Stomach smooth muscle (tissue), 2 donors: ENCODE measurements around the gene TTC1.
A peak's percentile ranks its signal among the peaks of the same experiment; 100 is the strongest.
"Not testable (repeated sequence)": the region's sequence is repeated elsewhere in the genome, so short reads cannot be mapped to it uniquely, and the experiment has no call there.

Experiments used
- H3K27ac ChIP-seq: one replicate; pipeline ENCODE4 v1.7.0; 2013; ENCODE audit warnings: mild to moderate bottlenecking, low read length, inconsistent platforms
- H3K27me3 ChIP-seq, 2 donors: one replicate each; pipeline ENCODE4 v1.7.0; 2013; ENCODE audit warnings: low read length in 2 of 2; ENCODE audit not compliant: insufficient read depth in 2 of 2, control insufficient read depth in 1 of 2
- H3K36me3 ChIP-seq, 2 donors: one replicate each; pipeline ENCODE4 v1.7.0; 2013; ENCODE audit warnings: low read length in 2 of 2; ENCODE audit not compliant: control insufficient read depth in 2 of 2, insufficient read depth in 2 of 2
- H3K4me1 ChIP-seq: one replicate; pipeline ENCODE4 v1.7.0; 2013; ENCODE audit warnings: low read length; ENCODE audit not compliant: control insufficient read depth, insufficient read depth
- H3K4me3 ChIP-seq, 2 donors: one replicate each; pipeline ENCODE4 v1.7.0; 2013; ENCODE audit warnings: low read length in 2 of 2
- H3K9ac ChIP-seq, 2 donors: one replicate each; pipeline ENCODE4 v1.7.0; 2013; ENCODE audit warnings: low read length in 2 of 2, mild to moderate bottlenecking in 1 of 2
- H3K9me3 ChIP-seq, 2 donors: one replicate each; pipeline ENCODE4 v1.7.0; 2013; ENCODE audit warnings: low read length in 2 of 2; ENCODE audit not compliant: control insufficient read depth in 2 of 2
- donor health status: healthy.
- donor health status: Pancreatic carcinoma.

TTC1 gene

GRCh38 chr5:160001457-160001856, 7.5 kb upstream of the TTC1 start:
- Histone ChIP-seq H3K27me3 (peaks cover 0 to 6% of the 10 kb centered on the region in 2 donors), H3K4me3 (no peak overlapping the region)

DNA sequence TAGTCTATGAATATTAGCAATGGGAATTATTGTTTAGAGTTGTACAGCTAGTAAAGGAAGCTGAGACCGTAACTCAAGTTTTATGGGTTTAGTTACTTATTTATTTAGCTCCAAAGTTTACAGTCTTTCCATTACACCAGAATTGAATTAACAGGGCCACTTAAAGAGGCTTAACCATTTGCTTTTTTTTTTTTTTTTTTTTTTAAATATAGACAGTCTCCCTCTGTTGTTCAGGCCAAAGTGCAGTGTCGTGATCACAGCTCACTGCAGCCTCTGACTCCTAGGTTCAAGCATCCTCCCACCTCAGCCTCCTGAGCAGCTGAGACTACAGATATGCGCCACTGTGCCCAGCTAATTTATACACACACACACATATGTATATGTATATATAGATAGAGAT, 1.4 kb upstream of the TTC1 start:
- no peaks in the 10 kb centered on the region for H3K27me3 ChIP-seq

More at GRCh38 chr5:160001457-160001856, 7.5 kb upstream of the TTC1 start:
- Histone ChIP-seq H3K9ac (no peak overlapping the region), H3K9me3 (no peaks in the 10 kb centered on the region), H3K27ac (no peak overlapping the region), H3K36me3 (no peaks in the 10 kb centered on the region), H3K4me1 (no peaks in the 10 kb centered on the region)

DNA sequence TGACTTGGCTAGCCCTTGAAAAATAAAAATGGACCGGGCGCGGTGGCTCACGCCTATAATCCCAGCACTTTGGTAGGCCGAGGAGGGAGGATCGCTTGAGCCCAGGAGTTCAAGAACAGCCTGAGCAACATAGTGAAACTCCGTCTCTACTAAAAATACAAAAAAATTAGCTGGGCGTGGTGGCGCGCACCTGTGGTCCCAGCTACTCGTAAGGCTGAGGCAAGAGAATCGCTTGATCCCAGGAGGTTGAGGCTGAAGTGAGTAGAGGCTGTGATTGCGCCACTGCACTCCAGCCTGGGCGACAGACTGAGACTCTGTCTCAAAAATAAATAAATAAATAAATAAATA, 436 bp upstream of the TTC1 start:
- H3K4me3 ChIP-seq = peak overlapping the region; percentile 13 to 98
- H3K9ac ChIP-seq, H3K9me3 ChIP-seq, H3K36me3 ChIP-seq, H3K4me1 ChIP-seq, H3K27me3 ChIP-seq, H3K27ac ChIP-seq: not testable (repeated sequence)

More for the DNA sequence above, 1.4 kb upstream of the TTC1 start:
- Histone ChIP-seq H3K36me3 (peaks cover 3% of the 10 kb centered on the region in 2 donors), H3K4me1 (peaks cover 9% of the 10 kb centered on the region), H3K9me3 (no peaks in the 10 kb centered on the region), H3K27ac (no peak overlapping the region), H3K4me3 (no peak overlapping the region), H3K9ac (no peak overlapping the region)

- Histone ChIP-seq H3K4me1 (peaks cover 9% of the 10 kb centered on the region), H3K27ac (peak overlapping the region; percentile 87), H3K36me3 (peaks cover 3 to 4% of the 10 kb centered on the region in 2 donors), H3K9ac (peak overlapping the region; percentile 91 to 98), H3K27me3 (no peaks in the 10 kb centered on the region), H3K4me3 (peak overlapping the region; percentile 98 to 99), H3K9me3 (no peaks in the 10 kb centered on the region)
Observed at GRCh38 chr5:160009591-160009989, 651 bp downstream of the TTC1 start.

DNA sequence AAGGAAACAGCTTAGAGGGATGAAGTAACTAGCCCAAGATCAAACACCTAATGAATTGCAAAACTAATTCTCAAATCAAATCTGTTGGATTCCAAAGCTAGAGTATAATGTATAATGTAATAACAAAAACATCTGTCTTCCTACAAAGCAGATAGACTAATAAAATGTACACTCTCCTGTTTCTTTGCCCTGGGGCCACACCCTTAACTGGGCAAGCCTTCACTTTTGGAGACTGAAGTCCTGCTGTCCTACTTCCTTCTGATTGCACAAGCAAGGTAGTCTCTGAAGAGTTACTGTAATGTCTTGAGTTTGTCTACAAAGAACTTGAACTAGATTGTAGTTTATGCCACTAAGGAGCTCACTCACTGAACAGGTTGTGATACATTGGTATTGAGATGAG, 2.5 kb downstream of the TTC1 start:
- Histone ChIP-seq H3K9ac (no peak overlapping the region), H3K27me3 (no peaks in the 10 kb centered on the region), H3K27ac (no peak overlapping the region), H3K36me3 (peaks cover 7% of the 10 kb centered on the region in 2 donors), H3K9me3 (no peaks in the 10 kb centered on the region), H3K4me1 (peaks cover 9% of the 10 kb centered on the region), H3K4me3 (no peak overlapping the region)

DNA sequence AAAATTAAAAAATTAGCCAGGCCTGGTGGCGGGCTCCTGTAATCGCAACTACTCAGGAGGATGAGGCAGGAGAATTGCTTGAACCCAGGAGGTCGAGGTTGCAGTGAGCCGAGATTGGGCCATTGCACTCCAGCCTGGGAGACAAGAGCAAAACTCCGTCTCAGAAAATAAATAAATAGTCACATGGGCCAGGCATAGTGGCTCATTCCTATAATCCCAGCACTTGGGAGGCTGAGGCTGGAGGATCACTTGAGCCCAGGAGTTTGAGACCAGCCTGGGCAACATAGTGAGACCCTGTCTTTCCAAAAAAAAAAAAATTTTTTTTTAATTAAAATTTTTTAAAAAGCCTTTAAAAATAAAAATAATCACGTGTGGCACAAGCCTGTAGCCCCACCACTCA, 5.3 kb downstream of the TTC1 start:
- H3K36me3 ChIP-seq = peaks cover 9 to 13% of the 10 kb centered on the region in 2 donors
- H3K4me1 ChIP-seq, H3K4me3 ChIP-seq, H3K27ac ChIP-seq, H3K9me3 ChIP-seq, H3K27me3 ChIP-seq, H3K9ac ChIP-seq: not testable (repeated sequence)

DNA sequence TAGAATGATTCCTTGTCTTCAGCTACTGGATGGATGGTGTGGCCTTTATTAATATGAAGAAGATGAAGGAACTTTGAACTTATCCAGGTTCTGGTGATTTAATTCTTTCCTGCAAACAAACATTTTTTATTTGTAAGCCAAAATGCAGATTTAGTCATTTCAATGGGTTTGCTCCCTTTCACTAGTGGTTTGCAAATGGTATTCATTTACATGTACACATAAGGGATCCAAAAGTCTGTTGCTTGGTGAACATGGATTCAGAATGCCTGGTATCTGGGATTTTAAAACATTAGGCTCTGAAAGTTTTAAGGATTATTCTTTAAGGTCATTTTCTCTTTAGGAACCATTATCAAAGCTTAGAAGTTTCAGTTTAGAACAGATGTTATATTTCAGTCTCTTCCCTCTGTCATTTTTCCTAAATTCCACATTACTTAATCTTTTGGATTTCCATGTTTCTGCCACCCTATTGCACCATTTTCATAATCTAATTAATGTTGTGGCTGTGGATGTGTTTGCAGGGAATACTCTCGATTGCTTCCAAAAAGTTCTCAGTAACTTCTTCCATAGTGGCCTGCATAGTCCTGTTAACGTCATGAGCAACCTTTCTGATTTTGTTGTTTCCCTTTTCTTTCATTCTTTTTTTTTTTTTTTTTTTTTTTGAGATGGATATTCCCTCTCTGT, 10.1 kb downstream of the TTC1 start:
- H3K9ac ChIP-seq = no peak overlapping the region
- no peaks in the 10 kb centered on the region for H3K9me3 ChIP-seq
- H3K4me1 ChIP-seq = no peaks in the 10 kb centered on the region
- peaks cover 9 to 11% of the 10 kb centered on the region in 2 donors for H3K36me3 ChIP-seq
- H3K27ac ChIP-seq = no peak overlapping the region
- H3K4me3 ChIP-seq = no peak overlapping the region
- H3K27me3 ChIP-seq = no peaks in the 10 kb centered on the region

DNA sequence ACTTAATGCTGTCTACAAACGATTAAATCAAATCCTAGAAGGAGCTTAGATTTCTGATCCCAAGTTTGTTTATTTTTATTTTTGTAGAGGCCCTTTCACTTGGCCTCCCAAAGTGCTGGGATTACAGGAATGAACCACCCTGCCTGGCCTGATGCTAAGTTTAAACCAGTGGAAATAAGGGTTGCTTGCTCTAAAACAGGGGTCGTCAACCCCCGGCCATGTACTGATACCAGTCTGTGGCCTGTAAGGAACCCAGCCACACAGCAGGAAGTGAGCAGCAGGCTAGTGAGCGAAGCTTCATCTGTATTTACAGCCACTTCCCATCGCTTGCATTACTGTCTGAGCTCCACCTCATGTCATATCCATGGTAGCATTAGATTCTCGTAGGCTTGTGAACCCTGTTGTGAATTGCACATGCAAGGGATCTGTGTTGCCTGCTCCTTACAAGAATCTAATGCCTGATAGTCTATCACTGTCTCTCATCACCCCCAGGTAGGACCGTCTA, 11.4 kb downstream of the TTC1 start:
- H3K4me1 ChIP-seq = no peaks in the 10 kb centered on the region
- H3K36me3 ChIP-seq = peaks cover 11% of the 10 kb centered on the region in 2 donors
- no peak overlapping the region for H3K27ac ChIP-seq

DNA sequence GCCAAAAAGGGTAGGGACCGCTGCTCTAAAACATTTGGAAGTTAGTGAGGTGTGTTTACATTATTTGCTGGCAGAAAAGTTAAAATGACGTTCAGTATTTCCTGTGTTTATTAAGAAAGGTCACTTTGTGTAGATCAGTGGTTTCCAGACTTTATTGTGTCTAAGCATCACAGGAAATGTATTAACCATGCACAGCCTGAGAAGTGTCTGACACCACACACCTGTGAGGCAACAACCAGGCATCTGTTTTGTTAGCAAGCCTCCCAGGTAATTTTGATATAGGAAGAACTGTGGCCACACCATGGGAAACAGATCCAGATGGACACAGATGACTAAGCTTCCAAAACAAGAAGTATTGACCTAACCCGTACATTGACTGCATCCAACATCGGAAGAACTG, 12.0 kb downstream of the TTC1 start:
- H3K9me3 ChIP-seq = no peaks in the 10 kb centered on the region

More for the DNA sequence above, 11.4 kb downstream of the TTC1 start:
- Histone ChIP-seq H3K9me3 (no peaks in the 10 kb centered on the region), H3K9ac (no peak overlapping the region), H3K4me3 (no peak overlapping the region), H3K27me3 (no peaks in the 10 kb centered on the region)

GRCh38 chr5:160021831-160022446, 13.0 kb downstream of the TTC1 start:
- Histone ChIP-seq H3K4me1 (no peaks in the 10 kb centered on the region), H3K27me3 (no peaks in the 10 kb centered on the region), H3K9me3 (no peaks in the 10 kb centered on the region), H3K36me3 (peaks cover 11 to 14% of the 10 kb centered on the region in 2 donors), H3K9ac (peak overlapping the region in 1 of 2 donors; percentile 20), H3K27ac (no peak overlapping the region), H3K4me3 (no peak overlapping the region)

More for the DNA sequence above, 12.0 kb downstream of the TTC1 start:
- Histone ChIP-seq H3K4me3 (no peak overlapping the region), H3K4me1 (no peaks in the 10 kb centered on the region), H3K36me3 (peaks cover 11 to 14% of the 10 kb centered on the region in 2 donors), H3K27ac (no peak overlapping the region), H3K9ac (no peak overlapping the region), H3K27me3 (no peaks in the 10 kb centered on the region)
